ENCODE results near the gene PRR7.

Gene PRR7

GRCh38 chr5:177404641-177405179 is 41.9 kb upstream of the PRR7 start:
- Histone ChIP-seq H3F3A (ENCODE audit: insufficient read depth, low read length) (0 out of 2 replicates have a peak, but pooled peaks cover 4% of the 10 kb centered on the region), H3K9me3 (ENCODE audit: low read length) (no peaks in the 10 kb centered on the region), H3K9me2 (ENCODE audit: low read depth, low read length) (no peaks in the 10 kb centered on the region), H3K27me3 (ENCODE audit: insufficient read depth, low read length) (peaks cover 12% of the 10 kb centered on the region; the same call in 1 of the 2 replicates), H3K4me2 (ENCODE audit: low read length) (peak overlapping the region; percentile 81), H2AFZ (ENCODE audit: low read length) (no peak overlapping the region), H3K4me3 (ENCODE audit: low read depth, low read length, poor library complexity, severe bottlenecking) (peak overlapping the region; percentile 61), H3K27ac (ENCODE audit: low read depth, low read length, poor library complexity, severe bottlenecking) (no peak overlapping the region), H3K79me2 (ENCODE audit: insufficient read depth, low read length) (no peaks in the 10 kb centered on the region), H4K20me1 (ENCODE audit: insufficient read depth, low read length) (no peaks in the 10 kb centered on the region), H3K9ac (ENCODE audit: low read length) (peak overlapping the region; percentile 16; the same call in 1 of the 2 replicates), H3K4me1 (ENCODE audit: insufficient read depth, low read length, severe bottlenecking) (peaks cover 34% of the 10 kb centered on the region), H3K36me3 (ENCODE audit: insufficient read depth, low read length) (no peaks in the 10 kb centered on the region)
- TF ChIP-seq CTCF (IDR thresholded peaks at IDR 0.05; ENCODE audit: low read length): no peak
- TF ChIP-seq EZH2 (IDR thresholded peaks at IDR 0.05; ENCODE audit: borderline replicate concordance, low read length): no peak

GRCh38 chr5:177405312-177405711 is 41.3 kb upstream of the PRR7 start:
- H3K79me2 ChIP-seq (ENCODE audit: insufficient read depth, low read length): no peaks in the 10 kb centered on the region
- 0 out of 2 replicates have a peak, but pooled peaks cover 4% of the 10 kb centered on the region for H3F3A ChIP-seq (ENCODE audit: insufficient read depth, low read length)
- TF ChIP-seq CTCF (IDR thresholded peaks at IDR 0.05; ENCODE audit: low read length) (no peak), EZH2 (IDR thresholded peaks at IDR 0.05; ENCODE audit: borderline replicate concordance, low read length) (no peak)
- no peaks in the 10 kb centered on the region for H3K9me3 ChIP-seq (ENCODE audit: low read length)
- H3K4me3 ChIP-seq (ENCODE audit: low read depth, low read length, poor library complexity, severe bottlenecking): no peak overlapping the region
- no peaks in the 10 kb centered on the region for H4K20me1 ChIP-seq (ENCODE audit: insufficient read depth, low read length)
- no peaks in the 10 kb centered on the region for H3K36me3 ChIP-seq (ENCODE audit: insufficient read depth, low read length)
- no peak overlapping the region for H3K9ac ChIP-seq (ENCODE audit: low read length)
- H3K27ac ChIP-seq (ENCODE audit: low read depth, low read length, poor library complexity, severe bottlenecking): no peak overlapping the region
- no peak overlapping the region for H2AFZ ChIP-seq (ENCODE audit: low read length)
- no peak overlapping the region for H3K4me2 ChIP-seq (ENCODE audit: low read length)
- no peaks in the 10 kb centered on the region for H3K9me2 ChIP-seq (ENCODE audit: low read depth, low read length)
- H3K4me1 ChIP-seq (ENCODE audit: insufficient read depth, low read length, severe bottlenecking): peaks cover 34% of the 10 kb centered on the region
- H3K27me3 ChIP-seq (ENCODE audit: insufficient read depth, low read length): peaks cover 12% of the 10 kb centered on the region; the same call in 1 of the 2 replicates

- Histone ChIP-seq H2AFZ (ENCODE audit: low read length) (no peak overlapping the region), H3K9me3 (ENCODE audit: low read length) (no peaks in the 10 kb centered on the region), H3K4me3 (ENCODE audit: low read depth, low read length, poor library complexity, severe bottlenecking) (no peak overlapping the region), H3K27me3 (ENCODE audit: insufficient read depth, low read length) (peaks cover 12% of the 10 kb centered on the region; the same call in 1 of the 2 replicates), H3K9me2 (ENCODE audit: low read depth, low read length) (no peaks in the 10 kb centered on the region), H3K4me1 (ENCODE audit: insufficient read depth, low read length, severe bottlenecking) (peaks cover 34% of the 10 kb centered on the region), H4K20me1 (ENCODE audit: insufficient read depth, low read length) (no peaks in the 10 kb centered on the region), H3K36me3 (ENCODE audit: insufficient read depth, low read length) (no peaks in the 10 kb centered on the region), H3F3A (ENCODE audit: insufficient read depth, low read length) (0 out of 2 replicates have a peak, but pooled peaks cover 4% of the 10 kb centered on the region), H3K27ac (ENCODE audit: low read depth, low read length, poor library complexity, severe bottlenecking) (no peak overlapping the region), H3K4me2 (ENCODE audit: low read length) (no peak overlapping the region), H3K79me2 (ENCODE audit: insufficient read depth, low read length) (no peaks in the 10 kb centered on the region), H3K9ac (ENCODE audit: low read length) (no peak overlapping the region)
- no peak for TF ChIP-seq CTCF (IDR thresholded peaks at IDR 0.05; ENCODE audit: low read length)
- TF ChIP-seq EZH2 (IDR thresholded peaks at IDR 0.05; ENCODE audit: borderline replicate concordance, low read length): no peak
These were observed 40.8 kb upstream of the PRR7 start for GRCh38 chr5:177405805-177406204.
